ENCODE measurements around the gene KIF11. TPM values are rescaled to one million over a fixed set of nuclear protein-coding genes. Genes with fewer than 3 reads are reported as not detected.

The KIF11 gene
- total and polyA plus RNA-seq, 2 of the 13 experiments (the other 11 are each of a cell fraction or from before 2014, with no cell fraction given), result 8.7 to 38.4 TPM

DNA sequence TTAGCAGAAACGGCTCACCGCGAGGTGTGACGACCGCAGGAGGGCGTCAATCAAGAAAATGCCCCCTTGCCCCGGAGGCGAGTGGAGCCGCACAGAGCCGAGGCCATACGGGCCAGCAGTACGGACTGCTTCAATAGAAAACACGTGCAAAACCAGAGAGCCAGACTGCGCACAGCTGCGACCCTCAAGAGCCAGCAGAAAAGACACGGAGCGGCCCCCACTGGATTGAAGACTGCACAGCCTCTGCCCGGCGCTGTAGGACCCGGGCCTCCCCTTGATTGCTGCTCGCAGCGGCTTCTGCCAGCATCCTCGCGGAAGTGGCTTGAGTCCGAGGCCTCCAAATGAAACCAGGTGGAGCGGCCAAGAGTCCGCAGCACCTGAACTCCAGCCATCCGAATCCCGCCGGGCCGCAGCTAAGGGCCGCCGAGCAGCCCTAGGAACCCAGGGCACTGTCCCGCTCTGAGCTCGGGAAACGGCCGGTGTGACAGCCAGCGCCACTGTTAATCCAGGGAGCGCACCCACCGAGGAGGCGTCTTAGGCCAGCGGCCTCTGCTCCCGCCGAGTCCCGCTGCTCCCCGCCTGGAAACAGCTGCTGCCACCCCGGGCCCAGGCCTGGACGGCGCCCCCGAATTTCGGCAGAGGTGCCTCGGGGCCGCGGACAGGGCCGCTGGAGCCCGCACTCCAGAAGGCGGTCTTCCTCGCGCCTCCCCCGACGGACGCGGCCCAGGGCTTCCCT, 96.2 kb downstream of the KIF11 start (continued):
- TF ChIP-seq DMTF1 (CRISPR knock-in tag; IDR thresholded peaks at IDR 0.05) (0 out of 2 replicates have a peak, but pooled peaks have one; percentile 31), ATM (IDR thresholded peaks at IDR 0.05; ENCODE audit: borderline replicate concordance) (no peak), RBFOX2 (IDR thresholded peaks at IDR 0.05; ENCODE audit: low read depth, low read length) (no peak), ZNF484 (CRISPR knock-in tag; IDR thresholded peaks at IDR 0.05; ENCODE audit: borderline replicate concordance, low read depth) (no peak), REL (CRISPR knock-in tag; conservative IDR thresholded peaks at IDR 0.05) (no peak), HNRNPUL1 (IDR thresholded peaks at IDR 0.05; ENCODE audit: low read depth, low read length) (no peak), CHCHD3 (CRISPR knock-in tag; IDR thresholded peaks at IDR 0.05) (0 out of 2 replicates have a peak, but pooled peaks have one; percentile 14), ZKSCAN8 (CRISPR knock-in tag; IDR thresholded peaks at IDR 0.05; ENCODE audit: borderline replicate concordance) (no peak), NRL (CRISPR knock-in tag; IDR thresholded peaks at IDR 0.05; ENCODE audit: borderline replicate concordance) (0 out of 2 replicates have a peak, but pooled peaks have one; percentile 28), POGZ (CRISPR knock-in tag; IDR thresholded peaks at IDR 0.05) (peak; percentile 52), NONO (IDR thresholded peaks at IDR 0.05) (no peak), NONO (CRISPR knock-in tag; conservative IDR thresholded peaks at IDR 0.05) (peak; percentile 52), PAF1 (CRISPR knock-in tag; IDR thresholded peaks at IDR 0.05) (no peak), MIER3 (CRISPR knock-in tag; IDR thresholded peaks at IDR 0.05; ENCODE audit: borderline replicate concordance) (no peak), MTERF4 (CRISPR knock-in tag; IDR thresholded peaks at IDR 0.05) (no peak), TGIF2 (CRISPR knock-in tag; IDR thresholded peaks at IDR 0.05) (0 out of 2 replicates have a peak, but pooled peaks have one; percentile 35), MLX (CRISPR knock-in tag; IDR thresholded peaks at IDR 0.05) (no peak), WIZ (CRISPR knock-in tag; IDR thresholded peaks at IDR 0.05) (no peak; the same call in 1 of the 2 replicates)
- TF ChIP-seq, protein P1, sequence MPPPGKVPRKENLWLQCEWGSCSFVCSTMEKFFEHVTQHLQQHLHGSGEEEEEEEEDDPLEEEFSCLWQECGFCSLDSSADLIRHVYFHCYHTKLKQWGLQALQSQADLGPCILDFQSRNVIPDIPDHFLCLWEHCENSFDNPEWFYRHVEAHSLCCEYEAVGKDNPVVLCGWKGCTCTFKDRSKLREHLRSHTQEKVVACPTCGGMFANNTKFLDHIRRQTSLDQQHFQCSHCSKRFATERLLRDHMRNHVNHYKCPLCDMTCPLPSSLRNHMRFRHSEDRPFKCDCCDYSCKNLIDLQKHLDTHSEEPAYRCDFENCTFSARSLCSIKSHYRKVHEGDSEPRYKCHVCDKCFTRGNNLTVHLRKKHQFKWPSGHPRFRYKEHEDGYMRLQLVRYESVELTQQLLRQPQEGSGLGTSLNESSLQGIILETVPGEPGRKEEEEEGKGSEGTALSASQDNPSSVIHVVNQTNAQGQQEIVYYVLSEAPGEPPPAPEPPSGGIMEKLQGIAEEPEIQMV (CRISPR knock-in tag; IDR thresholded peaks at IDR 0.05; ENCODE audit: low read depth), result peak; percentile 53
- TF ChIP-seq, protein P2, sequence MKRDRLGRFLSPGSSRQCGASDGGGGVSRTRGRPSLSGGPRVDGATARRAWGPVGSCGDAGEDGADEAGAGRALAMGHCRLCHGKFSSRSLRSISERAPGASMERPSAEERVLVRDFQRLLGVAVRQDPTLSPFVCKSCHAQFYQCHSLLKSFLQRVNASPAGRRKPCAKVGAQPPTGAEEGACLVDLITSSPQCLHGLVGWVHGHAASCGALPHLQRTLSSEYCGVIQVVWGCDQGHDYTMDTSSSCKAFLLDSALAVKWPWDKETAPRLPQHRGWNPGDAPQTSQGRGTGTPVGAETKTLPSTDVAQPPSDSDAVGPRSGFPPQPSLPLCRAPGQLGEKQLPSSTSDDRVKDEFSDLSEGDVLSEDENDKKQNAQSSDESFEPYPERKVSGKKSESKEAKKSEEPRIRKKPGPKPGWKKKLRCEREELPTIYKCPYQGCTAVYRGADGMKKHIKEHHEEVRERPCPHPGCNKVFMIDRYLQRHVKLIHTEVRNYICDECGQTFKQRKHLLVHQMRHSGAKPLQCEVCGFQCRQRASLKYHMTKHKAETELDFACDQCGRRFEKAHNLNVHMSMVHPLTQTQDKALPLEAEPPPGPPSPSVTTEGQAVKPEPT (CRISPR knock-in tag; IDR thresholded peaks at IDR 0.05; ENCODE audit: low read depth), result peak; percentile 73; the same call in 1 of the 2 replicates
- TF ChIP-seq, protein P3, sequence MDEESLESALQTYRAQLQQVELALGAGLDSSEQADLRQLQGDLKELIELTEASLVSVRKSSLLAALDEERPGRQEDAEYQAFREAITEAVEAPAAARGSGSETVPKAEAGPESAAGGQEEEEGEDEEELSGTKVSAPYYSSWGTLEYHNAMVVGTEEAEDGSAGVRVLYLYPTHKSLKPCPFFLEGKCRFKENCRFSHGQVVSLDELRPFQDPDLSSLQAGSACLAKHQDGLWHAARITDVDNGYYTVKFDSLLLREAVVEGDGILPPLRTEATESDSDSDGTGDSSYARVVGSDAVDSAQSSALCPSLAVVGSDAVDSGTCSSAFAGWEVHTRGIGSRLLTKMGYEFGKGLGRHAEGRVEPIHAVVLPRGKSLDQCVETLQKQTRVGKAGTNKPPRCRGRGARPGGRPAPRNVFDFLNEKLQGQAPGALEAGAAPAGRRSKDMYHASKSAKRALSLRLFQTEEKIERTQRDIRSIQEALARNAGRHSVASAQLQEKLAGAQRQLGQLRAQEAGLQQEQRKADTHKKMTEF (CRISPR knock-in tag; IDR thresholded peaks at IDR 0.05), result peak; percentile 69

Measured in HepG2 (cell line).